Transverse colon (tissue), 4 donors: ENCODE data around the gene RNF17. TPM values are rescaled to one million over a fixed set of nuclear protein-coding genes. Genes with fewer than 3 reads are reported as not detected.
A peak's percentile ranks its signal among the peaks of the same experiment; 100 is the strongest.

Experiments used
- DNase-seq: peaks from one replicate; pipeline ENCODE4 v3.0.0-alpha.2; 2019
- H3K27ac ChIP-seq, 4 donors: fragments of 200-600 bp; sonication (generic); 2 replicates each; pipeline ENCODE4 v1.5.1; 2016 to 2018; ENCODE audit warnings: inconsistent platforms in 4 of 4
- H3K27me3 ChIP-seq: fragments of 200-600 bp; sonication (generic); 2 replicates; pipeline ENCODE4 v1.5.1; 2017; ENCODE audit warnings: inconsistent platforms
- H3K36me3 ChIP-seq, 4 donors: fragments of 200-600 bp; sonication (generic); 2 replicates each; pipeline ENCODE4 v1.5.1; 2017 to 2019; ENCODE audit warnings: inconsistent platforms in 4 of 4
- H3K4me1 ChIP-seq, 4 donors: fragments of 200-600 bp; sonication (generic); 2 replicates each; pipeline ENCODE4 v1.5.1; 2017 to 2020; ENCODE audit warnings: inconsistent platforms in 4 of 4
- H3K4me3 ChIP-seq, 4 donors: fragments of 200-600 bp; sonication (generic); 1 replicate in 1 of 4; 2 replicates in 3 of 4; pipeline versions ENCODE4 v1.5.1 to v1.6.1; 2017 to 2019; ENCODE audit warnings: inconsistent platforms in 4 of 4
- H3K9me3 ChIP-seq, 2 donors: fragments of 200-600 bp; sonication (generic); 2 replicates each; pipeline ENCODE4 v1.5.1; 2017 to 2019; ENCODE audit warnings: inconsistent platforms in 2 of 2
- EP300 ChIP-seq: sonication (generic); formaldehyde crosslinking; IDR thresholded peaks from one replicate; pipeline ENCODE4 v1.6.1; 2017; ENCODE audit warnings: antibody characterized with exemption, low read depth
- POLR2A ChIP-seq: fragments of 450-650 bp; IDR thresholded peaks from one replicate; pipeline ENCODE4 v1.6.1; 2016; ENCODE audit warnings: antibody characterized with exemption, mild to moderate bottlenecking, moderate library complexity
- POLR2AphosphoS5 ChIP-seq, 3 donors: sonication (generic); formaldehyde crosslinking; IDR thresholded peaks; one replicate each; pipeline ENCODE4 v1.6.1; 2016; ENCODE audit warnings: antibody characterized with exemption in 3 of 3
- WGBS, 2 donors: methylation state at CpG; one replicate each; pipeline ENCODE4 v1.1.5; 2018; ENCODE audit warnings: low coverage in 1 of 2; 5-methylcytosine and 5-hydroxymethylcytosine counted together
- in situ Hi-C, 4 donors: fragments of 200-750 bp; cut with MboI; loops; one replicate each; pipeline versions ENCODE4 v1.15.0 to v1.15.1; 2017; ENCODE audit warnings: low sequenced_read_pairs in 3 of 4, low pct_ligation_motif_present in 1 of 4, low pct_unique_long_range_greater_than_20kb in 1 of 4
- intact Hi-C: fragments of 100-400 bp; cut with DNase I; formaldehyde crosslinking; loops from one replicate; pipeline ENCODE4 v1.15.1; 2023; ENCODE audit warnings: low total_unique reads
- total RNA-seq, 4 donors: library from RNA; depleted of rRNA; stranded (reverse); fragments of >200 nt; gene quantifications; one replicate each; pipeline ENCODE4 v1.1.0, GENCODE V29; 2016
- TF ChIP-seq, protein P1 (sequence below), 5 experiments: fragments of 200-600 bp in 3 of 5; fragments of 450-650 bp in 2 of 5; sonication (generic) in 3 of 5; IDR thresholded peaks; 1 replicate in 2 of 5; 2 replicates in 3 of 5; pipeline ENCODE4 v1.5.1; 2016 to 2017; ENCODE audit warnings: antibody characterized with exemption in 5 of 5, inconsistent platforms in 3 of 5, mild to moderate bottlenecking in 2 of 5, moderate library complexity in 1 of 5

RNF17 gene
- total RNA-seq, 4 donors from 2014 or later = not detected

DNA sequence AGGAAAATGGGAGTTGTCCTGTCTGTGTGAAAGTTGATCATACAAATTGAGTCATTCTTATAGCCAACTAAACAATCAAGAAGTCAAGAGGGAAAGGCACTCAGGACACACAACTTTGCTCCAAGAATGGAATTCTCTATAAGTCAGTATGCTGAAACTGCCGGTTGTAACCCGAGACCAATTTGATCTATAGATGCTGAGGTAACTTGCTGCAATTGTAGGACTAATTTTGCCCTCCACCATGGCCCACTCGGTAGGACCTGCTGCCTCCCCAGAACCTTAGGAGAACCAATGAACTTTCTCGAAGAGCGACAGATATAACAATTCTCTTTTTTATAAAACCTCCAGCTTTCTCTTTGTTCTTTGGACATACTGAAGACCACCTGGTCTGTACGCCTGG, 157.0 kb downstream of the RNF17 start:
- intact Hi-C loops = no loop called here
- Histone ChIP-seq H3K4me3 (no peak overlapping the region), H3K36me3 (no peaks in the 10 kb centered on the region), H3K27ac (no peak overlapping the region), H3K27me3 (no peaks in the 10 kb centered on the region), H3K9me3 (no peaks in the 10 kb centered on the region), H3K4me1 (peaks cover 0 to 25% (median 10%) of the 10 kb centered on the region in 4 donors)
- in situ Hi-C loops = no loop called here
- DNase-seq = no peak
- no peak for TF ChIP-seq POLR2A
- no peak for TF ChIP-seq EP300
- no peak for TF ChIP-seq POLR2AphosphoS5 (IDR thresholded peaks at IDR 0.05)
- TF ChIP-seq, protein P1, sequence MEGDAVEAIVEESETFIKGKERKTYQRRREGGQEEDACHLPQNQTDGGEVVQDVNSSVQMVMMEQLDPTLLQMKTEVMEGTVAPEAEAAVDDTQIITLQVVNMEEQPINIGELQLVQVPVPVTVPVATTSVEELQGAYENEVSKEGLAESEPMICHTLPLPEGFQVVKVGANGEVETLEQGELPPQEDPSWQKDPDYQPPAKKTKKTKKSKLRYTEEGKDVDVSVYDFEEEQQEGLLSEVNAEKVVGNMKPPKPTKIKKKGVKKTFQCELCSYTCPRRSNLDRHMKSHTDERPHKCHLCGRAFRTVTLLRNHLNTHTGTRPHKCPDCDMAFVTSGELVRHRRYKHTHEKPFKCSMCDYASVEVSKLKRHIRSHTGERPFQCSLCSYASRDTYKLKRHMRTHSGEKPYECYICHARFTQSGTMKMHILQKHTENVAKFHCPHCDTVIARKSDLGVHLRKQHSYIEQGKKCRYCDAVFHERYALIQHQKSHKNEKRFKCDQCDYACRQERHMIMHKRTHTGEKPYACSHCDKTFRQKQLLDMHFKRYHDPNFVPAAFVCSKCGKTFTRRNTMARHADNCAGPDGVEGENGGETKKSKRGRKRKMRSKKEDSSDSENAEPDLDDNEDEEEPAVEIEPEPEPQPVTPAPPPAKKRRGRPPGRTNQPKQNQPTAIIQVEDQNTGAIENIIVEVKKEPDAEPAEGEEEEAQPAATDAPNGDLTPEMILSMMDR (IDR thresholded peaks at IDR 0.05) = no peak
- WGBS, 2 donors = 87 to 95% methylated on average over 5 to 6 of the region's 6 CpGs

DNA sequence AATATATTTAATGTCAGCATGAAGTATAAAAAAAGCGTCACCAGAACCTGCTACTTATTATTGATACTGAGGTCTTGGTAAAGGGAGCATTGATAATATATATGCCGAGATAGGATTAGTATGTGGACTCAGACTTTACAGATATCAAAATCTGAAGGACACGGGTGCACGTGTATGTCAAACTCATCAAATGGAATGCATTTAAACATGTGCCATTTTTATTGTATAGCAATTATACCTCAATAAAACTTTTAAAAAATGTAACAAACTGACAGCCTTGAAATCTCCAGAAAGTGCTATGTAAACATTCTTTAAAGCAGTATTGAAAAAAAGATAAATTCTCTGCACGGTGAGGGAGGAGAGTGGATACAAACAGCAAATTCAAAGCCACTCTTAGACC, 157.9 kb downstream of the RNF17 start:
- Histone ChIP-seq H3K27ac (peak overlapping the region; percentile 94 to 99 (median 98)), H3K27me3 (no peaks in the 10 kb centered on the region), H3K36me3 (no peaks in the 10 kb centered on the region), H3K9me3 (no peaks in the 10 kb centered on the region), H3K4me3 (peak overlapping the region in 3 of 4 donors; percentile 70 to 92 (median 76)), H3K4me1 (peaks cover 0 to 25% (median 10%) of the 10 kb centered on the region in 4 donors)
- no peak for DNase-seq
- intact Hi-C loops = no loop called here
- no peak for TF ChIP-seq POLR2A
- TF ChIP-seq POLR2AphosphoS5 (IDR thresholded peaks at IDR 0.05) = no peak
- TF ChIP-seq, protein P1 (IDR thresholded peaks at IDR 0.05) = no peak
- no peak for TF ChIP-seq EP300
- WGBS, 2 donors = 23 to 31% methylated on average over 5 of the region's 5 CpGs
- in situ Hi-C loops = no loop called here

DNA sequence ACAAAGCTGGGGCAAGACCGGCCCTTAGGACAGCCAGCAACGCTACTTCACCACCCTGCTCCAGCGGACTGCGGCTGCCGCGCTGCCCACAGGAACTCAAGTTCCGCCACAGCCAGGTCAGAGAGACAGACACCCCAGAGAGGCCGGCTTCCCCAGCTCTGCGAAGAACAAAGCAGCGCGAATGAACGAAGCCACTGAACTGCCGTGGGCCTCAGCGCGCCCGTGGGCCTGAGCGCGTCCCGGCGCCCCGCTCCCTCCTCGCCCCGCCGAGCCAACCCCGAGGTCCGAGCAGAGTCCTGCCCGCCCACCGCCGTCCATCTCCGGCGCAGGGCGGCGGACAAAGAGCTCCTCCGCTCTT, 158.4 kb downstream of the RNF17 start:
- H3K9me3 ChIP-seq = no peaks in the 10 kb centered on the region
- peak overlapping the region; percentile 94 to 99 (median 98) for H3K27ac ChIP-seq
- H3K36me3 ChIP-seq = no peaks in the 10 kb centered on the region
- peak; percentile 22 for DNase-seq
- H3K27me3 ChIP-seq = no peaks in the 10 kb centered on the region
- intact Hi-C loops = no loop called here
- TF ChIP-seq, protein P1 (IDR thresholded peaks at IDR 0.05) = no peak
- no peak for TF ChIP-seq POLR2A
- TF ChIP-seq EP300 = no peak
- TF ChIP-seq POLR2AphosphoS5 (IDR thresholded peaks at IDR 0.05) = no peak
- WGBS, 2 donors = 1% methylated on average over 18 of the region's 34 CpGs; no CpG with 5 or more reads in 1 of the 2 donors
- peak overlapping the region; percentile 70 to 92 (median 80) for H3K4me3 ChIP-seq
- in situ Hi-C loops = no loop called here
- H3K4me1 ChIP-seq = peaks cover 0 to 25% (median 10%) of the 10 kb centered on the region in 4 donors

DNA sequence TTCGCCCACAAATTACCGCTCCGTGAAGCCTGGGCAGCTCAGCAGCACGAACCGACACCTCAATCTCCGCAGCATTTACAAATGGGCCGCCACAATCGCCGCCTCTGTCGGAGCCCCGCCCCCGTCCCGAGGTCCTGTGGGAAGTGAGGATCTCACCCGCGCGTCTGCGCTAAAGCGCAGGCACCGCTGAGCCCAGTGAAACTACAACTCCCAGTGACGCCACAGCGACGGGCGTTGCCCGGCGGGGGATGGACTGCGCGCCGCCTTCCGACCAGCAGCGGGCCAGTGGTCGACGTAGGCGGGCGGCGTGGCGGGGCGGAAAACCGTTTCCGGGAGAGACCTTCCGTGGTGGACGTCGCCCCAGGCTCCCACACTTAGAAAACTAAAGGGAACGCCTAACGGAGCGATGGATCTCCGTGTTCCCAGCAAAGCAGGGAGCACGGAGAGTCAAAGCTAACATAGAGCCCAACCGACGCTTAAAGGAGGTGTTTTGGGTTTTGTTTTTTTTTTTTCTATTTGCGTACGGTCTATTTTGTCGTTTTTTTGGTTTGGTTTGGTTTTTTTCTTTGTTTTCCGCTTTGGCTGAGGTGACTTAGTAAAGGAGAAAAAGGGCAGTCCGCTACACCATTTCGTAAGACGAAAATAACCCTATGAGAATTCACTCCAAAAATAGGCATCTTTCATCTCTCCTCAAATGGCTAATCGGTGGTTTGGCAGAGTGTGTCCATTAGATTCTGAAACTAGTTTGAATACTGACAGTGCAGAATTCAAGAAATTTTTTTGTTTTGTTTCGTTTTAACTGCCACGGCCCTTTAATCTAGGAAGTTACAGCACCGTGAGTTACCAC, 159.0 kb downstream of the RNF17 start:
- WGBS, 2 donors = 0 to 1% methylated on average over 15 to 59 of the region's 60 CpGs
- intact Hi-C loops (no loop called here), in situ Hi-C loops (no loop called here)
- Histone ChIP-seq H3K4me3 (peak overlapping the region; percentile 70 to 92 (median 80)), H3K9me3 (no peaks in the 10 kb centered on the region), H3K4me1 (peaks cover 0 to 25% (median 10%) of the 10 kb centered on the region in 4 donors), H3K27me3 (no peaks in the 10 kb centered on the region), H3K27ac (peak overlapping the region; percentile 94 to 99 (median 98)), H3K36me3 (no peaks in the 10 kb centered on the region)
- TF ChIP-seq, protein P1 (IDR thresholded peaks at IDR 0.05) = peak in 1 of 5 experiments; percentile 47
- TF ChIP-seq EP300 (no peak), POLR2AphosphoS5 (IDR thresholded peaks at IDR 0.05) (peak; percentile 81 to 93 (median 89)), POLR2A (peak; percentile 84)
- peak; percentile 98 for DNase-seq
